Coronary artery (tissue), 2 donors: ENCODE measurements around the gene RNPEP.
"Not testable (repeated sequence)": the region's sequence is repeated elsewhere in the genome, so short reads cannot be mapped to it uniquely, and the experiment has no call there.

Experiments used
- DNase-seq: peaks from one replicate; pipeline ENCODE4 v3.0.0-alpha.2; 2017; ENCODE audit warnings: low spot score
- H3K27ac ChIP-seq, 2 donors: fragments of 200-600 bp; sonication (generic); one replicate each; pipeline ENCODE4 v1.5.1; 2016 to 2019
- H3K4me3 ChIP-seq: fragments of 200-600 bp; sonication (generic); 2 replicates; pipeline ENCODE4 v1.5.1; 2016; ENCODE audit warnings: mild to moderate bottlenecking, moderate library complexity
- TF ChIP-seq, protein P1 (sequence below): fragments of 200-600 bp; sonication (generic); IDR thresholded peaks from one replicate; pipeline ENCODE4 v1.5.1; 2019; ENCODE audit warnings: antibody characterized with exemption

RNPEP gene, protein sequence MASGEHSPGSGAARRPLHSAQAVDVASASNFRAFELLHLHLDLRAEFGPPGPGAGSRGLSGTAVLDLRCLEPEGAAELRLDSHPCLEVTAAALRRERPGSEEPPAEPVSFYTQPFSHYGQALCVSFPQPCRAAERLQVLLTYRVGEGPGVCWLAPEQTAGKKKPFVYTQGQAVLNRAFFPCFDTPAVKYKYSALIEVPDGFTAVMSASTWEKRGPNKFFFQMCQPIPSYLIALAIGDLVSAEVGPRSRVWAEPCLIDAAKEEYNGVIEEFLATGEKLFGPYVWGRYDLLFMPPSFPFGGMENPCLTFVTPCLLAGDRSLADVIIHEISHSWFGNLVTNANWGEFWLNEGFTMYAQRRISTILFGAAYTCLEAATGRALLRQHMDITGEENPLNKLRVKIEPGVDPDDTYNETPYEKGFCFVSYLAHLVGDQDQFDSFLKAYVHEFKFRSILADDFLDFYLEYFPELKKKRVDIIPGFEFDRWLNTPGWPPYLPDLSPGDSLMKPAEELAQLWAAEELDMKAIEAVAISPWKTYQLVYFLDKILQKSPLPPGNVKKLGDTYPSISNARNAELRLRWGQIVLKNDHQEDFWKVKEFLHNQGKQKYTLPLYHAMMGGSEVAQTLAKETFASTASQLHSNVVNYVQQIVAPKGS

DNA sequence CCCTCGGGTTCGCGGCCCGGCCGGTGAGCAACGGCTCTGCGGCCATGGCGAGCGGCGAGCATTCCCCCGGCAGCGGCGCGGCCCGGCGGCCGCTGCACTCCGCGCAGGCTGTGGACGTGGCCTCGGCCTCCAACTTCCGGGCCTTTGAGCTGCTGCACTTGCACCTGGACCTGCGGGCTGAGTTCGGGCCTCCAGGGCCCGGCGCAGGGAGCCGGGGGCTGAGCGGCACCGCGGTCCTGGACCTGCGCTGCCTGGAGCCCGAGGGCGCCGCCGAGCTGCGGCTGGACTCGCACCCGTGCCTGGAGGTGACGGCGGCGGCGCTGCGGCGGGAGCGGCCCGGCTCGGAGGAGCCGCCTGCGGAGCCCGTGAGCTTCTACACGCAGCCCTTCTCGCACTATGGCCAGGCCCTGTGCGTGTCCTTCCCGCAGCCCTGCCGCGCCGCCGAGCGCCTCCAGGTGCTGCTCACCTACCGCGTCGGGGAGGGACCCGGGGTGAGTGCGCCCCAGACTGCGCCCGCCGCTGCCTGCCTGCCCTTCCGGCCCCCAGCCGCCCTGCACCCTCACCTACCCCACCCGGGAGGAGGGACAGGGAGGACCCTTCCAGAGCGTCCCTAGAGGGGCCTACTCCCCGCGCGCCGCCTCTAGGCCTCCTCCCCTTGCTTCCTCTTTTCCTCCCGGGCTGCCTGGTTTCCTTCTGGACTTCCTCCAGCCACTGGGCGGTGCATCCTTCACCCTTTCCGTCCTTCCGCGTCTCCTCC is at the start of gene RNPEP:
TSS of gene RNPEP (plus strand) at position 26 of the 757 bp plus-strand sequence. CDS start at position 45, 19 bp downstream.
- TF ChIP-seq, protein P1, sequence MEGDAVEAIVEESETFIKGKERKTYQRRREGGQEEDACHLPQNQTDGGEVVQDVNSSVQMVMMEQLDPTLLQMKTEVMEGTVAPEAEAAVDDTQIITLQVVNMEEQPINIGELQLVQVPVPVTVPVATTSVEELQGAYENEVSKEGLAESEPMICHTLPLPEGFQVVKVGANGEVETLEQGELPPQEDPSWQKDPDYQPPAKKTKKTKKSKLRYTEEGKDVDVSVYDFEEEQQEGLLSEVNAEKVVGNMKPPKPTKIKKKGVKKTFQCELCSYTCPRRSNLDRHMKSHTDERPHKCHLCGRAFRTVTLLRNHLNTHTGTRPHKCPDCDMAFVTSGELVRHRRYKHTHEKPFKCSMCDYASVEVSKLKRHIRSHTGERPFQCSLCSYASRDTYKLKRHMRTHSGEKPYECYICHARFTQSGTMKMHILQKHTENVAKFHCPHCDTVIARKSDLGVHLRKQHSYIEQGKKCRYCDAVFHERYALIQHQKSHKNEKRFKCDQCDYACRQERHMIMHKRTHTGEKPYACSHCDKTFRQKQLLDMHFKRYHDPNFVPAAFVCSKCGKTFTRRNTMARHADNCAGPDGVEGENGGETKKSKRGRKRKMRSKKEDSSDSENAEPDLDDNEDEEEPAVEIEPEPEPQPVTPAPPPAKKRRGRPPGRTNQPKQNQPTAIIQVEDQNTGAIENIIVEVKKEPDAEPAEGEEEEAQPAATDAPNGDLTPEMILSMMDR, result no peak
- H3K27ac ChIP-seq, result peak within 1 kb of the TSS; percentile 64 to 96
- DNase-seq, result peak; percentile 83
- peak within 1 kb of the TSS; percentile 97 for H3K4me3 ChIP-seq

DNA sequence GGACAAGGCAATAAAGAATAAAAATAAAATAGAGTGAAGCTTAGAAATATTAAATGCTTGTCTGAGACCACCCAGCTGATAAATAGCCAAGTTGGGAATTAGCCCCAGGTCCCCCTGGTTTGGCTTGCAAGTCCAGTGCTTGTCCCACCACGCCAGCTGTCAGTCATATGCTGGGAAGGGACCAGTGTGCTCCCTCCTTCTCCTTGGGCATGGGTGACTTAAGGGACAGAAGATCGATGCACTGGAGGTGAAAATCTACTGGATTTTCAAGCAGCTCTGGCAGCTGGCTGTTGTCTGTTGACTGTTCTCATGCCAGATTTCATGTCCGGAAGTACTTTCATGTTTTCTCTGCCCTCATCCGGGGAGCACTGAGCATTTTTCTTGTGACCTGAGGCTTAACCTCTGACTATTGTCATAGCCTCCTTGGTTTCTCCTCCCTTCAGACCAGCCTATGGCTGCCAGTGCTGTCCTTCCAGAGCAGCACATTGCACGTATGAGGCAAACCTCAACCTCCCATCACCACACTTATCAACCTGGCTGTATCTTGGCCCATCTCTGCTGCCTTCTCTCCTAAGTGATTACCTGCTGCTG is 48.5 kb upstream of the RNPEP start:
- peak overlapping the region; percentile 28 to 76 for H3K27ac ChIP-seq

DNA sequence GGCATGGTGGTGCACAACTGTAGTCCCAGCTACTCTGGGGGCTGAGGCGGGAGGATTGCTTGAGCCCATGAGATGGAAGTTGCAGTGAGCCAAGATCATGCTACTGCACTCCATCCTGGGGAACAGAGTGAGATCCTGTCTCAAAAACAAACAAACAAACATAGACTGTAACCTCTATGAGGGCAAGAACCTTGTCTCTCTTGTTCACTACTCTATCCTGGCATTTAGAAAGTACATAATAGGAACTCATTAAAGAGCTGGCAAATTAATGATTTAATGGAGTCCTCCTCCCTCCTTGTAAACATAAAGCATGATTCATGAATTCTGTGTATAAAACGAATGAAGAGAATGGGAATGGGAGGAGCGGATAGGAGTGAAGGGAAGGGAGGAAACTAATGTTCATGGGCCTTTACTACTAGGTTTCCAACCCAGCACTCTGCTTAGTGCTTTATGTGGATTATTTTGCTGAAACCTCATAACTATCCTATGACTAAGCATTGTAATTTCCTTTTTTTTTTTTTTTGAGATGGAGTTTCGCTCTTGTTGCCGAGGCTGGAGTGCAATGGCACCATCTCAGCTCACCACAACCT is 44.7 kb upstream of the RNPEP start:
- Histone ChIP-seq H3K4me3 (peak overlapping the region; percentile 93), H3K27ac (peak overlapping the region; percentile 83 to 86)
- TF ChIP-seq, protein P1, result no peak
- DNase-seq, result no peak

More for the DNA sequence above, 48.5 kb upstream of the RNPEP start:
- peak overlapping the region; percentile 53 for H3K4me3 ChIP-seq
- DNase-seq, result no peak
- TF ChIP-seq, protein P1, result no peak

DNA sequence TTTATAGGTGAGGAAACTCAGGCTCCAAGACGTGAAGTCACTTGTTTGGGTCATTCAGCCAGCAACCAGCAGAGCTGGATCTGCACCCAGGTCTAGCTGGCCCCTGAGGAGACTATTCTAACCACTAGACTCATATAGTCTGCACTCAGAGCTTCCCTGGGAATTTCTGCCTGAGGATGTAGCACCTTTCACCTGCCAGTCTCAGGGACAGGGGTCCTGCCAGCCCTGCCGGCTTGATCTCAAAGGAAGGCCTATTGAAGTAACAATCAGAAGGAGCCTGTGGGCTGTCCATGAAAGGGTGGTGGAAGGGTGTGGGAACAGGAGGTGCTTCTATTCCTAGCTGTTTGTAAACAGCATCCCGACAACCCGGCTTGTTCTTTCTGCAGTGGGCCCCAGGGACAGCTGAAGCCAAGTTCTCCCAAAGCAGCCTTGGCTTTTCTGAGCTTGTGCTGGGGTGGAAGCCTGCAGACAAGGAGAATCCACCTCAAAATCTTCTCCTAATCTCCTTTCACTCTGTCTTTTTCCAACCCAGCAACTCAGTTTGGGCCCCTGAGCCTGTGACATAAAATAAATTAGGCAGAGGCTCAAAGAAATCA is 43.9 kb upstream of the RNPEP start:
- peak overlapping the region; percentile 83 to 86 for H3K27ac ChIP-seq
- H3K4me3 ChIP-seq, result peak overlapping the region; percentile 93
- DNase-seq, result no peak
- TF ChIP-seq, protein P1, result no peak

DNA sequence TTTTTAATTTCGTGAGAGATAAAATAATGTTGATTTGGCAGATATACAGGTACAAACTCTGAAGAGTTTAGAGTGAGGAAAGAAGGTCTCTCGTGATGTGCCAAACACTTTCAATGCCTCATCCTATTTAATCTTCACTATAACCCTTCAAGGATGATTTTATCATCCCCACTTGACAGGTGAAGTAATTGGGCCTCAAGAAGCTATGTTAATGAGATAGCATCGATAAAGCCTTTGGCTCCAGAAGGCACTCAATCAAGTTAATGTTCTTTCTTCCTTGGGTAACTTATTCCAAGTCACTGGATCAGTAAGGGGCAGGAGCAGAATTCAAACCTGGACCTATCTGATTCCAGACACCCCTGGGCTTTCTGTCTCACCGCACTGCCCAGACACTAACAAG is 43.3 kb upstream of the RNPEP start:
- Histone ChIP-seq H3K4me3 (peak overlapping the region; percentile 93), H3K27ac (peak overlapping the region; percentile 83 to 86)
- DNase-seq, result no peak
- TF ChIP-seq, protein P1, result no peak

DNA sequence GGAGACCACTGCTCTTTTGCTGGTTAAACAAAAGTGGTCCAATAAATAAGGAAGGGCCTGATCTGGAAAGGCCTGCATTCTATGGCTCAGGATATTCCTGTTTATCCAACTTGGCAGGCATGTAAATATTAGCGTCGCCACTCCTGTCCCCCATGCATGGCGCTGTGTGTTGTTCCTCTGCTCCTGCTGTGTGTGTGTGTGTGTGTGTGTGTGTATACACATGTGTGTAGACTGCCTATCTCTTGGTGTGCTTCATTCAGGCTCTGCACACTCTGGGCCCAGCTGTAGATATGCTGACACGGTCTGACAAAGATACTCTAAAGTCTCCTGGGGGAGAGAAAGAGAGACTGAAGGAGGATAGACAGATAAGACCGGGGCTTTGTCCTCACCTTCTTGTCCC is 42.9 kb upstream of the RNPEP start:
- no peak for DNase-seq
- H3K27ac ChIP-seq, result peak overlapping the region; percentile 83 to 86
- TF ChIP-seq, protein P1, result no peak
- H3K4me3 ChIP-seq, result peak overlapping the region; percentile 93

DNA sequence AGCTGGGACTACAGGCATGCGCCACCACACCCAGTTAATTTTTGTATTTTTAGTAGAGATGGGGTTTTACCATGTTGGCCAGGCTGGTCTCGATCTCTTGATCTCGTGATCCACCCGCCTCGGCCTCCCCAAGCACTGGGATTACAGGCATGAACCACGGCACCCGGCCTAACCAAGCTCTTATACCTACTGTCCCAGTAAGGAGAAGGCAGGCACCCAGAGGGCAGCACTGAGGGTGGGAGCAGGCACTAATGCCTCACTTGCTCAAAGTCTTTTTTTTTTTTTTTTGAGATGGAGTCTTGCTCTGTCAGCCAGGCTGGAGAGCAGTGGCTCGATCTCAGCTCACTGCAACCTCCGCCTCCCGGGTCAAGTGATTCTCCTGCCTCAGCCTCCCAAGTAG is 42.1 kb upstream of the RNPEP start:
- Histone ChIP-seq H3K27ac (peak overlapping the region; percentile 83 to 86), H3K4me3 (peak overlapping the region; percentile 93)
- DNase-seq, result not testable (repeated sequence)
